Stimulated activated CD8-positive, alpha-beta memory T cell treated with anti-CD3 and anti-CD28 coated beads, Interleukin-15, amount 100 ng/mL, for 1 hour (primary cell): ENCODE data around the gene AGPAT3.

Source experiments
- DNase-seq: peaks from one replicate; pipeline ENCODE4 v3.0.0-alpha.2; 2020; ENCODE audit warnings: low read depth

AGPAT3 gene

GRCh38 chr21:43997766-43998742 lies 133.0 kb downstream of the AGPAT3 start:
- no peak for DNase-seq

DNA sequence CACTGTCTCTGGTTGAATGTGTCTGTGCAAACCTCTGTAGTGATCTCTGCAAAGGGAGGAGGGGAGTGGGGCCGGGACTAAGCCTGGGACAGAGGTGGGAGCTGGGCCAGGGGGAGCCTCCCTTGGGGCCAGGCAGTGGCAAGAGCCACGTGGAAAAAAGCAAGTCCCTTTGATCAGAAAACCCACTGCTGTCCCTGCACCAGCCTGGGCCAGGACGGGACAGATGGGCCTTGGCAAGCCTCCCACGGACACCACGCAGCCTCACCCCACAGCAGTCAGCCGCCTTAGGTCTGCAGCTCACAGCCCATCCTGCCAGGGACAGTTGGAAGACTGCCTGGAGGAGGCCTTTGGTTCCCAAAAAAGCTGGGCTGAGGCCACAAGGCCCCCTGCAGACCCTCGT lies 135.3 kb downstream of the AGPAT3 start:
- no peak for DNase-seq

GRCh38 chr21:44002511-44002910 lies 137.5 kb downstream of the AGPAT3 start:
- no peak for DNase-seq

- no peak for DNase-seq
Measured at GRCh38 chr21:44003307-44003966, 138.4 kb downstream of the AGPAT3 start.

- no peak for DNase-seq
Measured at GRCh38 chr21:44005071-44005470, 140.0 kb downstream of the AGPAT3 start.

DNA sequence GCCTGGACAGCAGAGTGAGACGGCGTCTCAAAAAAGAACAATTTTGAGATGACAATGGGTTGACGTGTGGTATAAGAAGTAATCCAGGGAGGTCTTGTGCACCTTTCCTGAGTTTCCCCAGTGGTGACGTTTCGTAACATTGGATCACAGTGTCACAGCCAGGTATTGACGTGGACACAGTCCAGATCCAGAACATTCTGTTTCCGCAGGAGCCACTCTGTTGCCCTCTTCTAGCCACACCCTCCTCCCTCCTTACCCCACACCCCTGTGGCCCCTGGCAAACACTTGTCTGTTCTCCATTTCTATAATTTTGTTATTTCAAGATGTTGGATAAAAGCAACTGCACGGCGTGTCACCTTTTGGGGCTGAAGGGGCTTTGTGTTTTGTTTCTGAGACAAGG lies 140.6 kb downstream of the AGPAT3 start:
- no peak for DNase-seq

- DNase-seq = no peak
Measured at GRCh38 chr21:44006017-44006619, 141.1 kb downstream of the AGPAT3 start.

DNA sequence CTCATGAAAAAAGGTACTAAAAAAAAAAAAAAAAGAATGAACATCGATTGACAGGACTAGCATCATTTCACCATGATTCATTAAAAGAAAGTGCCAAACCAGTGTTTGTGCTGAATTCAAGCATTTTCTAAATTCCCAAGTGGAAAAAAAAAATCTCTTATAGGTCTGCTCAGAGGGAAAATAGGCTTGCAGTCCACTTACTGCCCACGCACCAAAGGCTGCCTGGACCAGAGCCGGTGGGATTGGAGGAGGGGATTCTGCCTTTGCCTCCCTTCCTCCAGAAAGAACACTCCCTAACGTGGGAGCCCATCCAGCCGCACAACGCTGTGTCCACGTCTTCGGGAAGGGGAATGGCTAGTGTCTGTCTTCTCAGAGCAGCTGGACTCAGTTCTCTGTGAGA lies 141.6 kb downstream of the AGPAT3 start:
- no peak for DNase-seq

GRCh38 chr21:44010429-44010828 lies 145.4 kb downstream of the AGPAT3 start:
- DNase-seq = no peak

- DNase-seq = no peak
Measured at GRCh38 chr21:44011123-44011522, 146.1 kb downstream of the AGPAT3 start.

DNA sequence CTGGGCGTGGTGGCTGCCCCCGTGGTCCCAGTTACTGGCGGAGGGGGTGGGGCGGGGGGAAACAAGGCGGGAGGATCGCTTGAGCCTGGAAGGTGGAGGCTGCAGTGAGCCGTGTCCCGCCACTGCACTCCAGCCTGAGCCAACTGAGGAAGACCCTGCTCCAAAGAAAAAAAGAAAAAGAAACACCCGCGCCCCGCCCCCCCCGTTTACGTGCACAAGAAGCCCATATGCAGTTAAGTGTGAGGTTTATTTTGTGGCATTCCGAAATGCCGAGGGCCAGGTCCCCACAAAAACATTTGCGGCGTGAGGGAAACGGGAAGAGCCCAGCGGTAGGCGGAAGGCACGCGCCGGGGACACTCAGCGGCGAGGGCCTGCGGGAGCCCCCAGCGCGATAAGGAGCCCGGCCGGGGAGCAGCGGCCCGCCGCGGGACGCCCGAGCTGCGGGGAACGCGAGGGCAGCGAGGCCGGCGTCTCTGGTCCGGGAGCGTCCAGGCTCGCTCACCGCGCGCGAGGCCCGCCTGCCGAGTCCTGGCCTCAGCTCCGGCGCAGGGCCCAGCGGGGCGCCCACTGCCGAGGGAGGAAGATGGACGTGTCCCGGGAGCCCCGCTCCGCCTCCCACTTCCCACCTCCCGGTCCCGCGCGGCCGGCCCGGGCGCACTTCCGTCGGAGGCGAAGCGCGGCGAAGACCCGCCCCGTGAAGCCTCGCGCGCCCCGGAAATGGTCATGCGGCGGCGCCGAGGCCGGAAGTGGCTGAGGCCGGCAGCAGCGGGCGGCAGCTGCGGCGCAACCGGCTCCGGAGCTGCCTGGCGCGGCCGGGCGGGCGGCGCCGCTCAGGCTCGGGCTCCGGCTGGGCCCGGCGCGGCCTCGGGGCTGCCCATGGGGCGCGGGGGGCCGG lies 146.8 kb downstream of the AGPAT3 start, which contains the start of gene TRAPPC10:
TRAPPC10 (plus strand) TSS at position 731 of the 895 bp plus-strand sequence. CDS start 185 bp downstream, outside the sequence.
- DNase-seq = peak; percentile 43

GRCh38 chr21:44012474-44013379 lies 147.7 kb downstream of the AGPAT3 start:
- DNase-seq = peak; percentile 54

DNA sequence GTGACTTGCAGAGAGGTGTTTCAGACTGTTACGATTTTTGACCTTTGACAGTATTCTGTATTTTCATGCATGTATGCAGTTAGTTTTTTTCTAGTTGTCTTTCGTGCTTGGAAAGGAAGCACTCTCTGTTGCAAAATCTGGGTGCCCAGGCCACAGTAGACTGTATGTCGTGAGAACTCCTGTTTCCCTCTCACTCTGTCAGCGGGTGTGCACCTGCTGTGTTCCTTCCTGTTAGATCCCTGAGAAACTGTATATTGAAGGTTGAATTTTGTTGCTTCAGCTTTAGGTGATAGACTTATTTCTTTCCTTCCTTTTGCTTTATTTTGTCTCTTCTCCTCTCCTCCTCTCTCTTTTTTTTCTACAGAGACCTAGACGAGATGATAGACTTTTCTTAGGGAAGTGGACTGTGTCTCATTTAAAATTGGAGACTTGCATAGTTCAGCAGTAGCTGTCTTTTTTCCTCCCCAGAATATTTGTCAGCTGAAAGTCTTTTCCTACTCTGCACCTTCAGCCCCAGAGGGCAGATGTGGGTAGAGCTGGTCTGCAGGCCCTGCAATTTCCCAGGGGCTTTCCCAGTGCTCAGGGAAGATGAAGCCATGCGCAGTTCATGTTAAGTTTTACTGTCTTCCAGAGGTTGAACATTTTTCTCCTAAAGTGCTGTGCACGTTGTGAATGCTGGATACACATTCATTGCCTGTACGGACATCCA lies 148.5 kb downstream of the AGPAT3 start:
- no peak for DNase-seq

GRCh38 chr21:44017601-44018000 lies 152.6 kb downstream of the AGPAT3 start:
- DNase-seq = no peak

- DNase-seq = no peak
Measured at GRCh38 chr21:44018127-44018526, 153.1 kb downstream of the AGPAT3 start.

DNA sequence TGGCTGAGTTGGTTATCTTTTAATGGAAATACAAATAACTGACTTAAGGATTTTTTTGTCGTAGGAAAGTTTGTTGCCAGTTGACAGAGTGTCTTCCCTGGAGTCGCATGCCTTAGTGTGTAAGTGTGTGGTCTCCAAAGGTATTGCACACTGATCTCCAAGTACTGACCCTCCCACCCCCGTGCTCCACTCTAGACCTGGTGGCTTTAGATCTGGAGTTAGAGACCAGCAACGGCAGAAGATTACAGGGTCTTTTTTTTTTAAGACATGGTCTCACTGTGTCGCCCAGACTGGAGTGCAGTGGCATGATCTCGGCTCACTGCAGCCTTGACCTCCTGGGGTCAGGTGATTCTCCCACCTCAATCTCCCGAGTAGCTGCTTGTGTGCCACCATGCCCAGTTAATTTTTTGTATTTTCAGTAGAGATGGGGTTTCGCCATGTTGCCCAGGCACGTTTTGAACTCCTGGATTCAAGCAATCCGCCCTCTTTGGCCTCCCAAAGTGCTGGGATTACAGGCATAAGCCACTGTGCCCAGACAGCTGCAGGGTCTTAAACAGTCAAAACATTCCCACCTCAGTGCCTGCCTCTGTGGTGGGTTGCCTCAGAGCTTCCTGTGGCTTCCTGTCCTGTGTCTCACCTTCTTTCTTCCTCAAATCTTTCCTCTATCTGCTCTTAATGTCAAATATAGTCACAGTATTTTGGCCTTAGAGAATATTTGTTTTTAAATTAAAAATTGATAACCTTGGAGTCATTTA lies 154.0 kb downstream of the AGPAT3 start:
- no peak for DNase-seq

- DNase-seq = no peak
Measured at GRCh38 chr21:44019568-44019958, 154.5 kb downstream of the AGPAT3 start.

DNA sequence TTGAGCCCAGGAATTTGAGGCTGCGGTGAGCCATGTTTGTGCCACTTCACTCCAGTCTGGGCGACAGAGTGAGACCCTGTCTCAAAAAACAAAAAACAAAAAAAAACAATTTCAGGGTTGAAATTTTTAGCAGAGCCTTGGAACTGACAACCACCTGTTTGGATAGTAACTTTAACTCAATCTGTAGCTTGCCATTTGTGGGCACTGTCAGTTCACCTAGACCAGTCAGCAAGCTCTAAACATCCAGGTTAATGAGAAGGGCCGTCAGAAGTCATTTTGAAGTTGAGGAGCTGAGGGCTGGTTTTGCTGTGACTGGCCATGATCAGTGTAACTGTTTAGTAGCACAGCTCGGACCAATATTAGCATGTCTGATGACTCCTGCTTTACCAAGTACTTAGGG lies 155.5 kb downstream of the AGPAT3 start:
- DNase-seq = no peak

GRCh38 chr21:44021064-44021463 lies 156.0 kb downstream of the AGPAT3 start:
- no peak for DNase-seq
